HG02571 (cell line): ENCODE measurements around the gene PKDCC.
"Not testable (repeated sequence)": the region's sequence is repeated elsewhere in the genome, so short reads cannot be mapped to it uniquely, and the experiment has no call there.

Source experiments
- ATAC-seq: cut with Tn5 transposase; IDR thresholded peaks from one replicate; pipeline ENCODE4 v1.9.1; 2021; ENCODE audit warnings: mild to moderate bottlenecking, moderate library complexity; ENCODE audit not compliant: unreplicated experiment

The PKDCC gene

DNA sequence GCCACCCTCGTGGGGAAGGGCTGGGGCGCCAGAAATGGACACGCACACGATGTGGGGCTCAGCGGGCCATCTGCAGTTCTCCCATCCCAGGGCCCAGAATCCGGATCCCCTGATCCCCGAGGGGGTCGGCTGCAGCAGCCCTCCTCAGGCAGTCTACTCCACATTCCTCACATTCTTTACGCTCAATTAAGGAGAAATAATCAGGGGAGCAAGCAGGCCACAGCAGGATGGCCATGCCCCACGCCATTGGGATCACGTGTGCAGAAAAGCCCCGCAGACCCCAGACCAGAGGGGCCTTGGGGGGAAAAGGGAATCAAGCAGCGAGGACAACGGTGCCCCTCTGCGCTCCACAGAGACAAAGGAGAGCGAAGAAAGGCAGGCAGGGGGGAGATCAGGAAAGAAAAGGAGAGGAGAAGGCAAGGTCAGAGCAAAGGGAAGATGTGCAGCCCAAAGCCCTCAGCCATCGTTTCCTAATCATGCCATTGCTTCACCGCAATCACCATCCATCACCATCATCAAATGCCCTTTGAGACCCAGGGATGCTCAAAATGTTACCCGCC lies 17.5 kb upstream of the PKDCC start:
- no peak for ATAC-seq

DNA sequence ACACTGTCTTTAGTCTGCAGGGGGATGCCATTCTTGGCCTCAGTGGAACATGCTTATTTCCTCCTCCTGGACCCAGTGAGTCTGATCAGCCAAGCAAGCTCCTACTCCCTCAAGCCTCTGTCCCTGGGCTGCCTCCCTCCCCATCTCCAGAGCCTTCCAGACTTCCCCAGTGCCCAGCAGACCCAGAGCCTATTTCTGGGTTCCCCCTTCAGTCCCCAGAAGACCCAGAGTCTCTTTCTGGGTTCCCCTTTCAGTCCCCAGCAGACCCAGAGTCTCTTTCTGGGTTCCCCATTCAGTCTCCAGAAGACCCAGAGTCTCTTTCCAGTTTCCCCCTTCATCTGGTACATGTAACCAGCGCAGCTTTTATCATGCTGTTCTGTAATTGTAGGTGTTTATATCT lies 17.0 kb upstream of the PKDCC start:
- ATAC-seq, result no peak

DNA sequence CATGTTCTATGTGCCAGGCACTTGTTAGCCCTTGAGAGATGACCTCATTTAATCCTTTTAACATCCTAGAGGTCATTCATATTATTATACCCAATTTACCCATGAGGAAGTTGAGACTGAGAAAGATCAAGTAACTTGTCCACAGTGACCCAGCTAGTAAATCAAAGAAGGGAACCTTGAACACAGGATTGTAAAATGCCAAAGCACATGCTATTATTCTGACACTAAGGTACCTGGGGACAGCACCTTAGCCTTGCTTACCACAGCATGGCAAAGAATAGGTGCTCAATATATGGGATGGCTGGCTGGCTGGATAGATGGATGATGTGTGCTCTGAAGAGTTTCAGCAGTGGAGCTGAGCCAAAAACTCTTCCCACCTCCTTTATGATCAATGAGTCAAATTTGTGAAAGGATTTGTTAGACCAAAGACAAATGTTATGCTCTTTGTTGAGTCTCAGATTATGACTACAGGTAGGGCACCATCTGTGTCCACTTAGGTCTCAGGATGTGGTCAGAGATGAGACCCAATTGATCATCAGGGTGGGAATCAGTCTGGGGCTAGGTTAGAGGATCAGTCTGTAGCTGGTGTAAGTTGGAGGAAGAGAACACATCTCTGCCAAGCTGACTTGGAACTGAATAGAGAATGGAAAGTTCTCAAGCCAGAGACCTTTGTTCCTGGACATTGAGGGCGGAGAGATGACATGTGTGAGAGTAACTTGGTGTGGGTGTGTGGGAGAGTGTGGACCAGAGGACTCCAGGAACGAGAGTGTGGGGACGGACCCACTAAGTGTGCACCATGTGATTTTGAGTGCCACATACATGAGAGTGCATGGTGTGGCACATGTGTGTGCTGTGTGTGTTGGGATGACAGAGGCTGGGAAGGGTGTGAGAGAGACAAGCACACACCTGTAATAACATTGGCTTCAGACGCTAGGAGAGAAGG lies 16.3 kb upstream of the PKDCC start:
- no peak for ATAC-seq

DNA sequence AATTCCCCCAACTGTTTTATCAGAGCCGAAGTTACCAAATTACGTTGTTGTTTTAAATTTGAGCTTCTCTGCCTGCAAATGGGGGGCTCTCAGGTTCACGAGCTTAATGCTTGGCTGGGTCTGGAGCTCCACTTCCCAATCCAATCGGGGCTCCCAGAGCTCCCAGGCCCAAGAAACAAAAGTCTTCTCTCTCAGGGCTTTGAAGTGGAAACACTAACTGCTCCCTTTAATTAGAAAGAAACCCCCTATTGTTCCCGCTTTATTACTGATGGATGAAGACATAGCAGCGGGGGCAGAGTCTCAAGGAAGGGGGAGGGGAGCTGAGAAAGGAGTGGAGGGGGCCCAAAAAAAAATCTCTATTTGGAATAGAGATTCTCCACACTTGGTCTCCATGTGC lies 15.6 kb upstream of the PKDCC start:
- ATAC-seq, result no peak

DNA sequence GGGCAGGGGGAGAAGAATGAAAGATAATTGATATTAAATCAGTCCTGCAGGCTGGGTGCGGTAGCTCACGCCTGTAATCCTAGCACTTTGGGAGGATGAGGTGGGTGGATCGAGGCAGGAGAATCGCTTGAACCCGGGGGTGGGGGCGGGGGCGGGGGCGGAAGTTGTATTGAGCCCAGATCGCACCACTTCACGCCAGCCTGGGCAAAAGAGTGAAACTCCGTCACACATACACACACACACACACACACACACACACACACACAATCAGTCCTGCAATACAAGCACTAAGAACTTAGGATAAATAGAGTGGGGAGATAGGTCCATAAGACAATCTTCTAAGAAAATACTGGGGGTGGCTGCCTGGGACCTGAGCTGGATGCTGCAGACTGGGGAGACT lies 15.1 kb upstream of the PKDCC start:
- ATAC-seq, result no peak

DNA sequence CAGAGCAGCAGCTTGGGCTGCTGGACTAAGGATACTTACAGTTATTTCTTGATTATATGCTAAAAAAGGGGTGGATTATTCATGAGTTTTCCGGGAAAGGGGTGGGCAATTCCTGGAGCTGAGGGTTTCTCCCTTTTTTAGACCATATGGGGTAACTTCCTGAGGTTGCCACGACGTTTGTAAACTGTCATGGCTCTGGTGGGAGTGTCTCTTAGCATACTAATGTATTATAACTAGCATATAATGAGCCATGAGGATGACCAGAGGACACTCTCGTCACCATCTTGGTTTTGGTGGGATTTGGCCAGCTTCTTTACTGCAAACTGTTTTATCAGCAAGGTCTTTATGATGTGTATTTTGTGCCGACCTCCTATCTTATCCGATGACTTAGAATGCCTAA lies 13.7 kb upstream of the PKDCC start:
- ATAC-seq, result not testable (repeated sequence)

DNA sequence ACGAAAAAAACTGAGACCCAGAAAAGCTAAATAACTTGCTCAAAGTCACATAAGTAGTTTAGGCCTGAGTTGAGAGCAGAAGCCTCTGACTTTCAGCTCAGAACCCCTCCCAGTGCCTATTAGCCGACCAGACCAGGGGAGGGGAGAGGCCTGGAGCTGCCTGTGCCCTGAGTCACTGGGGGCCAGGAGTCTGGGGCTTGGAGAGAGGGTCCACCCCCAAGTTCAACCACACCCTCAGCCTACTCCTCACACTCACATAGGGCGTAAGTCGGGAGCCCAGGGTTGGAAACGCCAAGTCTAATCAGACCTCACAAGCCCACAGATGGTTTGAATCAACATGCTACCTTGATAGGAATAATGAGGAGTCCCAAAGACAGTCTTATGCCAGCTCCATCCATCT lies 12.6 kb upstream of the PKDCC start:
- ATAC-seq, result no peak

DNA sequence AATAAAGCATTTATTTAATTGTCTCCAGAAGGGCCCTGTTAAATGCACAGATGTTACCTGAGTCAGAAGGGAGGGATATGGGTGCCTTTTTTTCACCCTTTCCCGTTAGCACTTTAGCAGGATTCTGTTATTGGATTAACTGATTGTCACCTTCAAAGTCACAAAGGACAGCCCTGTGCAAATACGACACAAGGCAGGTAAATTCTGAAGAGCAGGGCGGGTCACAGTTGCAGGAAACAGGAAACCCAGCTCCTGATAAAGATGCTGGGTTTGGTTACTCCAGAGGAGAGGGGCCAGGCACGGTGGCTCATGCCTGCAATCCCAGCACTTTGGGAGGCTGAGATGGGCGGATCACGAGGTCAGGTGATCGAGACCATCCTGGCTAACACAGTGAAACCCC lies 11.4 kb upstream of the PKDCC start:
- no peak for ATAC-seq

DNA sequence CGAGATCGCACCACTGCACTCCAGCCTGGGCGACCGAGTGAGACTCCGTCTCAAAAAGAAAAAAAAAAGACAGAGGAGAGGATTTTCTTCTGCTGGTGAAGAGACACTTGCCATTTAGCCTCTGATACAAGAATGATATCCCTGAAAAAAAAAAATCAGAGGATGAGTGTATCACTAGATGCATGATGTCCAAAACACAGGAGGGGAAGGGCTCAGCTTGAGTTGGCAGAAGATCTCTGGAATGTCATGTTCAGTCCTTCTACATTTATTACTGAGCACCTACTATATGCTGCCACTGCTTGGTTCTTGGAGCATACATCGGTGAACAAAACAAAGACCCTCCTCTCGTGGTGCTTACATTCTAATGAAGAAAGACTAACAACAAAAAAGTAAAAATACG lies 10.9 kb upstream of the PKDCC start:
- no peak for ATAC-seq

DNA sequence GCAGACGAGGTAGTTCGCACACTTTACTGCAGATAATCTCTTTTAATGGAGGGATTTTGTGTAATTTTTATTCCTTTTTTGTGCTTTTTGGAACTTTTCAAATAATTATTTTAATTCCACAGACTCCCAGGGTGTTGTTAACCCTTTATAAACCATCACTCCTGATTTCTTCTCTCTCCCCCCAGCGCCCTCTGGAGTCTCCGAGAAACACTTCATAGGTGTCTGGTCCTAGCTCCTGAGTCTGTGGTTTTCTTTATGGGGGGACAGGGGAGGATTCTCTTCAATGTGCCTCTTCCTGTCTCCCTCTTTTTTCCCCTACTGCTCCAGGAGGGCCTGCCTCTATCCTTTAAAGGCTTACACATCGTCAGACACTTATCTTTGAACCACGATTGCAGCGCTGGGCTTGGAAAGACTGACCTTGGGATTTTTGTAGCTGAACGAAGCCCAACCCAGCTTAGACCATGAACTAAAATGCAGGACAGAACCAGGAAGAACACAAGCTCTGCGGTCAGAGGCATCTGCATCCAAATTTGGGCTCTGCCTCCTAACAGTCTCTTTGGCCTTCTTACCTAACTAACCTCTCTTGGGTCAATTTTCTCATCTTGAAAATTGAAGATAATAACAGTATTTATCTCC lies 7.1 kb upstream of the PKDCC start:
- ATAC-seq, result no peak

DNA sequence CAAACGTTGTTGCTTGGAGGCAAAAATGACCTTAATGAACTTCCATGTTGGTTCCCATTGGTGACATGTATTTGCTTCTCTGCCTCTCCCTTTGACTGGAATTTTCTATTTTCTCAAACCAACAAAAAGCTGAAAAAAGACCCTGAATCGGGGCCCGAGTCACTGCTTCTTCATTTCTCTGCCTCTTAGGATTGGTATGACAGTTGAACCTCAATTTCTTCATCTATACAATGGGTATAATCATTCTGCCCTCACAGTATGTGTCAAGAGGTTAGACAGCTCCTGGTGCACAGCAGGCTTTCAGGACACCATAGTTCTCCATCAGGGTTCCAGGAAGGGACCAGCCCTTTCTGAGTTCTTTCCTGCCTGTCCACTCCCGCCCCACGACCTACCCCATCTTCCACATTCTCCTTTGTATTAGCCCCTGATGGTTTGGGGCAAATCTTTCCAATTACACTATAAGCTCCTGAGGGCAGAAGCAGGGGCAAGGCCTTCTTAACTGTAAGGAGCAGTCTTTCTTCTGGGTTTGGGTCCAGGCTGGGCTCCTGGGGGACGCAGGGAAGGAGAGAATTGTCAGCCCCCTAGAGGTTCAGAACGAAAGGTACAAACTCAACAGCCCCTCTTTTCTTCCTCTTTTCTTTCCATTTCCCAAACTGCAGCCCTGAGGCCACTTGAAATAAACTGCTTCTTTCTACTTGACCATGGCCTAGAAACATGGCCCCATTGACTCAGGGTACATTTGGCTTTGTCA lies 6.3 kb upstream of the PKDCC start:
- ATAC-seq, result no peak

DNA sequence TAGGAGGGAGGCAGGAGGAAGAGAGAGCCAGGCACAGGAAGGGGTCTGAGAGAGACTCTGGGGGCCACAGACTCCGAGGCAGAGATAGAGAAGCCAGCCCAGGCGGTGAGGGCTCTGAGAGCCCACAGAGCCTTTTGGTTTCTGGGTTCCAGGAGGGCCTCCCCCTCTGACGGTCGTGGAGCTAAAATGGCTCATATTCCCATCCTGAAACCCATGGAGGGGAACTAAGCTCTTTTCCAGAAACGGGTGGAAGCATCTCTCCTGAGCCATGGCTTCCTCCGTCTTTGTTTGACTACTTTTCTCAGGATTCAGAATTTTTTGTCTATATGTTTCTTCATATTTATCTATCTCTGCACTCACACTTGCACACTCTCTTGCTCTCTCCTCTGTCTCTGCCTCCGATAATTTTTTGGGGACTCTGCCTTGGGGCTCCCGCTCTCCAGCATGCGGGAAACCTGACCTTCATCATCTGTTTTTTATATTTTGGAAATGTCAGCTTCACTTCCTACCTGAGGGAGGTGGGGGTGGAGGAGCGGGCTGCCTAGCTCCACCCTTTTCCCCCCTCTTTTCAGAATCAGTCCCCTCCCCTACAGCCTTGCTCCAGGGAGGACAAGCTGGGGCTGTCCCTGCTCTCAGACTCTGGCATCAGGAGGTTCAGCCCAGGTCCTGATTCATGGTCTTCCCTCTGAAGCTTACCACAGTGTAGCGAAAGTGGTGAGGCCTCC lies 5.0 kb upstream of the PKDCC start:
- no peak for ATAC-seq

DNA sequence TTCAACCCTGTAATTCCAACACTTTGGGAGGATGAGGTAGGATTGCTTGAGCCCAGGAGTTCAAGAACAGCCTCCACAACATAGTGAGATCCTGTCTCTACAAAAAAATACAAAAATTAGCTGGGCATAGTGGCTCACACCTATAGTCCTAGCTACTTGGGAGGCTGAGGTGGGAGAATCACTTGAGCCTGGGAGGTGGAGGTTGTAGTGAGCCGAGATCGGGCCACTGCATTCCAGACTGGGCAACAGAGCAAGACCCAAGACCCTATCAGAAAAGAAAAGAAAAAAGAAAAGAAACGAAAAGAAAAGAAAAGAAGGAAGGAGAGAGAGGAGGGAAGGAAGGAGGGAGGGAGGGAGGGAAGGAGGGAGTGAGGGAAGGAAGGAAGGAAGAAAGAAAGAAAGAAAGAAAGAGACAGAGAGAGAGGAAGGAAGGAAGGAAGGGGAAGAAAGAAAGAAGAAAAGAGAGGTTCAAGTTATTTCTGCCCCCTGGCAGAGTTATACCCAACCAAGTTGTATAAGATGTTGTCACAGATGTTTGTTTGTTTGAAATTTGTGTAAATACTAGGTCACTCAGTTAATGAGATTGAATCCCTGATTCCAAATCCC lies 3.9 kb upstream of the PKDCC start:
- ATAC-seq, result no peak

DNA sequence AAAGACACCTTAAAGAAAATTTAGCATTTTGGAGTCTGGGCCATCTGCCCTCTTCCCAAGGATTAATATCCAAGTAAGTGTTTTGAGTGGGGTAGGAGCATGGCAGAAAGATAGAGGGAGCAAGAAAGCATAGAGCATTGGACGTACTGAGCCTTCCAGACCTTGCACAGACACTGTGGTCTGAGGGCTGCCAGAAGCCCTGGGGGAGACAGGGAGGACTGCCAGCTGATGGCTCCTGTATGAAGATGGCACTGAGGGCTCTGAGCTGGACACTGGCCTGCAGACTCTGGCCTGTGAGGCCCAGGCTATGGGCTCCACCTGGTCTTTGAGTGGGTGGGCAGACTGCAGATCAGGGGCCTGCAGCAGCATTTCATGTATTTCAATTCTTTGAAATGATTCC lies 2.9 kb upstream of the PKDCC start:
- no peak for ATAC-seq

DNA sequence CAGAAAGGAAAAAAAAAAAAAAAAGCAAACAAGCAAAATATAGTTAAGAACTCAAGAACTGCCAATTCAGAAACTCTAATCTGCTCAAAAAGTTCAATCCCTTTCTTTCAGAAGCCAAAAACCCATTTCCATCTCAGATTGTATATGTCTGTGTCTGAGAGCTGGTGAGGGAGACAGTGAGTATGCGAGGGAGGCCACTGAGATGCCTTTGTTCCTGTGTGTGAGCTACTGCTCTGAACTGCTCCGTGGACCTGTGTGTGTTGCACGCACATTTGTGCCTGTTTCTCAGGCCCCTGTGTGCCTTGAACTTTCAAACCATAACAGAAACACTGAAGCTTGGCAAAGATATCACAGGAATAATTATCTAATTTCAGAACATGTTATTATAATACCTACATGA lies 2.5 kb upstream of the PKDCC start:
- no peak for ATAC-seq

DNA sequence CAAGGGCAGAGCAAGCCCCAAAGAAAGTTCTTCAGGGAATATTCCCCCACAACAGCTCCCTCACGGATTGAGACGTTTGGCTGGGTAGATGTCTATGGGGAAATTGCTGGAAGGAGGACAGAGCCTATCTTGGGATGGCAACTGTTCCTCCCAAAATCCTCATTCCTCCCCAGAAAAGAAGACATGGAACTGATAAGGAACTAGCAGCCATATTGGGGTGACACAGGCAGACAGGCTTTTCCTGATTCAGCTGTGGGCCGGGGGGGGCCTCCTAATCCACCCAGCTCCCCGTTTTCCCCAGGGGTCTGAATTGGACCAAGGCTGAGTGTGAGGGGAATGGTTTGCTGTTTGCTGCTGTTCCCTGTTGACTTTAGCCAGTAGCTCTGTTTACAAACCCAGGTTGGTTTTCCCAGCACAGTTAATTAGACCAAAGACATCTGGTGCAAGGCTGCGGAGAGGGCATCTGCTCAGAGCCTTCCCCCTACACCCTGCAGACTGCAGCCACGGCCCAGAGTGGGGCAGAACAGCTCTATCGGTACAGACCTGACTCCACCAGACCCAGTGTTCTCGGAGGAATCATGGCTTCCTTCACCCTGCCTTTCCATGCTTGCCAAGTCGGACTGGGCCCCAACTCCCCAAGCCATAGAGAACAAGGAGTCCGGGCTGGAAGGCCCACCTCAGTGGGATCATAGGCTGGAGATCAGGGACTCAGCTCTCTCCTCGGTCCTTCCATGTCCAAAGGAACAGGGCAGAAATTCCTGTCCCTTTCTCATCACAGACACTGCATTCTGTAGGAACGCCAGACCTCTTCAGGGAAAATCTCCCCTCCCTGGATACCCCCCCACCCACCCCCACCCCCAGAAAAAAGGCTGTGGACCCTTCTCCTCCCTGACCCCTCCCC lies 1.7 kb upstream of the PKDCC start:
- no peak for ATAC-seq

DNA sequence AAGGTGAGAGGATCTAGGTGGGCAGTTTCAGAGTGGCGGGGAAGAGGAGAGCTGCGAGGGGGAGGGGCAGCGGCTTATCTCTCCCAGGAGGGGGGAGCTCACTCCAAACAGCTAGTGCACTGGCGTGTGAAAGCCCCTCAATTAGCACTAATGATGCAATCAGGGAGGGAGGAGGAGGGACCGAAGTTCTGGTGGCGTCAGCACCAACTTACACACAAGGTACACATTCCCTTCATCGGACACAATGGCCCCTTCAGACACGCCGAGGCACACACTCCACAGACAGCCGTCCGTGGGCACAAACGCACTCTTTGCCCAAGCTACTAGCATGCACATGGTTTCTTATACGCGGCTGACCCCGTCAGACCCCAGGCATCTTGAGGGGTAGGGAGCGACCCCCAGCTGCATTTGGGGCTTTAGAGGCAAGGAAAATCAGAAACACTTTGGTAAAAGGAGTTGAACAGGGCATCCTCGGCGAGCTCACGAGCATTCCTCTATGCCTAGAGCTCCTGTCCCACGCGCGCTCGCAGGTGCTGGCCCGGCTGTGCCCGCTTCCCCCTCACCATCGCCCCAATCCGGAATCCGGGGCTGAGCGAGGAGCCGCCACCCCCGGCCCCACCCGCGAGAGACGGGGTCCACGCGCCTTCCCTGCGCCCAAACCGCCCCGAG lies 868 bp upstream of the PKDCC start:
- no peak for ATAC-seq

DNA sequence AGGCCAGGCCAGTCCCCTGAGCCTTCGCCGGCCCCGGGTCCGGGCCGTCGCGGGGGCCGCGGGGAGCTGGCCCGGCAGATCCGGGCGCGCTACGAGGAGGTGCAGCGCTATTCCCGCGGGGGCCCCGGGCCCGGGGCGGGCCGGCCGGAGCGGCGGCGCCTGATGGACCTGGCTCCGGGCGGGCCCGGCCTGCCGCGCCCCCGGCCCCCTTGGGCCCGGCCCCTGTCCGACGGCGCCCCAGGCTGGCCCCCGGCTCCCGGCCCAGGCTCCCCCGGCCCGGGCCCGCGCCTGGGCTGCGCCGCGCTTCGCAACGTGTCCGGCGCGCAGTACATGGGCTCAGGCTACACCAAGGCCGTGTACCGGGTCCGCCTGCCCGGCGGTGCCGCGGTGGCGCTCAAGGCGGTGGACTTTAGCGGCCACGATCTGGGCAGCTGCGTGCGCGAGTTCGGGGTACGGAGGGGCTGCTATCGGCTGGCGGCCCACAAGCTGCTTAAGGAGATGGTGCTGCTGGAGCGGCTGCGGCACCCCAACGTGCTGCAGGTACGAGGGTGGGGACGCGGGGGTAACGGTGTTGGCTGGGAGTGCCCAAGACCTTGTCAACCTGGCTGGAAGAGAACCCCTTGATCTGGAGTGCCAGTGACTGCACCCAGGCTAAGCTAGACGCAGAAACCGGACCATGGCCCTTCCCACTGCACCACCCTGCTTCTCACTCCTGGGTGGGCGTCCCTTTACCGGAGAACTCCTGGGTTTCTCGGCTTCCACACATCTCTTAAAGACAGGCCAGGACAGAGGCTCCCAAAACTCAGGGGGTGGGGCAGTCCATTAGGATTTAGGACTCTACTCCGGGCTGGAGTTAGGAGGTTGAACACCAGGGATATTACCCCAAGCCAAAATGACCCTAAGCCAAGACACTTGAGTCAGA lies 739 bp downstream of the PKDCC start:
- ATAC-seq, result no peak
